Caco-2 (cell line): ENCODE results near the gene MAD1L1. TPM values are rescaled to one million over a fixed set of nuclear protein-coding genes. Genes with fewer than 3 reads are reported as not detected.

ENCODE experiments used
- BruUV-seq: library from RNA; stranded (reverse); fragments of 400-500 nt; replicated peaks from 2 replicates; lab custom pipeline; 2021; lab: Mats Ljungman, UMichigan
- CTCF ChIA-PET: fragments of 300-600 bp; sonication (Branson Sonifier 250); formaldehyde crosslinking; loops from one replicate; lab custom pipeline; 2022; ENCODE audit warnings: antibody characterized with exemption; lab: Charles Lee
- POLR2A ChIA-PET: fragments of 300-600 bp; sonication (Branson Sonifier 250); formaldehyde crosslinking; loops from one replicate; lab custom pipeline; 2022; ENCODE audit warnings: antibody characterized with exemption; lab: Charles Lee
- DNase-seq, 2 experiments: peaks; one replicate each; pipeline versions ENCODE4 v3.0.0 to v3.0.0-alpha.2; 2020 to 2022
- H3K27me3 ChIP-seq: replicated peaks from 2 replicates; pipeline ENCODE4 v1.6.0; 2011; ENCODE audit warnings: low read length; ENCODE audit not compliant: control insufficient read depth, insufficient read depth
- H3K36me3 ChIP-seq: 2 replicates; pipeline ENCODE4 v1.5.1; 2011; ENCODE audit warnings: low read length; ENCODE audit not compliant: control insufficient read depth, insufficient read depth
- H3K4me1 ChIP-seq: fragments of 250-450 bp; sonication (Bioruptor Pico); 2 replicates; pipeline ENCODE4 v1.5.1; 2020; ENCODE audit warnings: mild to moderate bottlenecking
- H3K4me3 ChIP-seq: 2 replicates; pipeline ENCODE4 v1.5.1; 2011; ENCODE audit warnings: low read depth, mild to moderate bottlenecking, control low read depth, low read length
- H3K9me3 ChIP-seq: fragments of 250-450 bp; sonication (Bioruptor Pico); 2 replicates; pipeline ENCODE4 v1.5.1; 2020; ENCODE audit warnings: mild to moderate bottlenecking, moderate library complexity
- H3K27ac Mint-ChIP-seq: one replicate; pipeline ENCODE4 v1.8.0; 2022; ENCODE audit warnings: mixed read lengths; ENCODE audit not compliant: unreplicated experiment
- H3K27me3 Mint-ChIP-seq: one replicate; pipeline ENCODE4 v1.8.0; 2022; ENCODE audit warnings: mixed read lengths; ENCODE audit not compliant: insufficient read depth, unreplicated experiment
- H3K36me3 Mint-ChIP-seq: one replicate; pipeline ENCODE4 v1.8.0; 2022; ENCODE audit warnings: mild to moderate bottlenecking, mixed read lengths; ENCODE audit not compliant: insufficient read depth, unreplicated experiment
- H3K4me1 Mint-ChIP-seq: one replicate; pipeline ENCODE4 v1.8.0; 2022; ENCODE audit warnings: low read depth, mixed read lengths; ENCODE audit not compliant: unreplicated experiment
- H3K4me3 Mint-ChIP-seq: one replicate; pipeline ENCODE4 v1.8.0; 2022; ENCODE audit warnings: mild to moderate bottlenecking, moderate library complexity, mixed read lengths; ENCODE audit not compliant: unreplicated experiment
- H3K9me3 Mint-ChIP-seq: one replicate; pipeline ENCODE4 v1.8.0; 2022; ENCODE audit warnings: mixed read lengths; ENCODE audit not compliant: unreplicated experiment
- intact Hi-C: fragments of 100-400 bp; cut with micrococcal nuclease; formaldehyde crosslinking; loops from one replicate; pipeline ENCODE4 v1.10.0; 2022; ENCODE audit not compliant: unreplicated experiment
- total RNA-seq: library from RNA; stranded (reverse); gene quantifications from 2 replicates; pipeline ENCODE4 v1.2.3, GENCODE V29; 2022
- TF ChIP-seq, protein P1 (sequence below), 2 experiments: fragments of 200-600 bp in 1 of 2; IDR thresholded peaks; 1 replicate in 1 of 2; 2 replicates in 1 of 2; pipeline versions ENCODE4 v1.5.1 to v1.8.0; 2011 to 2022; ENCODE audit warnings: antibody characterized with exemption in 1 of 2, control low read depth in 1 of 2, inconsistent platforms in 1 of 2, low read depth in 1 of 2, low read length in 1 of 2, mild to moderate bottlenecking in 1 of 2, moderate library complexity in 1 of 2; ENCODE audit not compliant: insufficient read depth in 1 of 2, severe bottlenecking in 1 of 2, unreplicated experiment in 1 of 2

Gene MAD1L1
- total RNA-seq, 1 experiment from 2014 or later = 58.6 TPM

DNA sequence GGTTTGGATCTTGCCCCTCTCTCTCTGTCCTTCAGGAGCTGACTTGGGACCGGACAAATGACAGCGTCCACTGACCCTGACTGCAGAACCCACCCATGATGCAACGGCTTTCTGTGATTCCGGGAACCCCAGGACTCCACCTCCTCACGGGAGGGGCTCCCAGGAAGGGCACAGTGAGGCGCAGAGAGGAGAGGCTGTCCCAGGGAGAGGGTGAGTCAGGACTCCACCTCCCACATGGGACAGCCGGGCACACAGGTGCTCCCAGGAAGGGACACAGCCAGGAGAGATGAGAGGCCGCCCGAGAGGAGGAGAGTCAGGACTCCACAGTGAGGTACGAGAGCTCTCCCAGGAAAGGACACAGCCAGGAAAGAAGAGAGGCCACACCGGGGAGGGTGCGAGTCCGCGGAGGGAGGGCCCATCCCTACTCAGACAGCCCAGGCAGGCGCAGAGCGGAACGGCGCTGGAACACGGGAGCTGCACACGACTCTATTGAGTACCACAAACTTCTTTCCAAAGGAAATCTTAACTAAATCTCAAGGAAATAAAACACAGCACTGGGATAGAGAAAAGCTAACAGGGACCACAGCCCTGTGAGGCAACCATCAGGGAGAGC is 162.5 kb downstream of the MAD1L1 start:
- H3K36me3 ChIP-seq = 0 out of 2 replicates have a peak, but pooled peaks cover 2% of the 10 kb centered on the region
- TF ChIP-seq, protein P1, sequence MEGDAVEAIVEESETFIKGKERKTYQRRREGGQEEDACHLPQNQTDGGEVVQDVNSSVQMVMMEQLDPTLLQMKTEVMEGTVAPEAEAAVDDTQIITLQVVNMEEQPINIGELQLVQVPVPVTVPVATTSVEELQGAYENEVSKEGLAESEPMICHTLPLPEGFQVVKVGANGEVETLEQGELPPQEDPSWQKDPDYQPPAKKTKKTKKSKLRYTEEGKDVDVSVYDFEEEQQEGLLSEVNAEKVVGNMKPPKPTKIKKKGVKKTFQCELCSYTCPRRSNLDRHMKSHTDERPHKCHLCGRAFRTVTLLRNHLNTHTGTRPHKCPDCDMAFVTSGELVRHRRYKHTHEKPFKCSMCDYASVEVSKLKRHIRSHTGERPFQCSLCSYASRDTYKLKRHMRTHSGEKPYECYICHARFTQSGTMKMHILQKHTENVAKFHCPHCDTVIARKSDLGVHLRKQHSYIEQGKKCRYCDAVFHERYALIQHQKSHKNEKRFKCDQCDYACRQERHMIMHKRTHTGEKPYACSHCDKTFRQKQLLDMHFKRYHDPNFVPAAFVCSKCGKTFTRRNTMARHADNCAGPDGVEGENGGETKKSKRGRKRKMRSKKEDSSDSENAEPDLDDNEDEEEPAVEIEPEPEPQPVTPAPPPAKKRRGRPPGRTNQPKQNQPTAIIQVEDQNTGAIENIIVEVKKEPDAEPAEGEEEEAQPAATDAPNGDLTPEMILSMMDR (IDR thresholded peaks at IDR 0.05; ENCODE audit: insufficient read depth in 1 of 2, low read depth in 1 of 2, low read length in 1 of 2, severe bottlenecking in 1 of 2, unreplicated experiment in 1 of 2) = no peak
- H3K9me3 ChIP-seq = no peaks in the 10 kb centered on the region
- POLR2A ChIA-PET = no interaction called here
- intact Hi-C loops = no loop called here
- no peaks in the 10 kb centered on the region for H3K4me1 ChIP-seq
- Mint-ChIP-seq H3K4me1 (no peaks in the 10 kb centered on the region), H3K27me3 (no peaks in the 10 kb centered on the region), H3K27ac (peak overlapping the region; percentile 30), H3K4me3 (no peak overlapping the region), H3K9me3 (no peaks in the 10 kb centered on the region), H3K36me3 (peaks cover 12% of the 10 kb centered on the region)
- no peaks in the 10 kb centered on the region for H3K27me3 ChIP-seq
- no peak overlapping the region for H3K4me3 ChIP-seq
- CTCF ChIA-PET = no interaction called here
- no peak for DNase-seq
- BruUV-seq = no TSS peak

DNA sequence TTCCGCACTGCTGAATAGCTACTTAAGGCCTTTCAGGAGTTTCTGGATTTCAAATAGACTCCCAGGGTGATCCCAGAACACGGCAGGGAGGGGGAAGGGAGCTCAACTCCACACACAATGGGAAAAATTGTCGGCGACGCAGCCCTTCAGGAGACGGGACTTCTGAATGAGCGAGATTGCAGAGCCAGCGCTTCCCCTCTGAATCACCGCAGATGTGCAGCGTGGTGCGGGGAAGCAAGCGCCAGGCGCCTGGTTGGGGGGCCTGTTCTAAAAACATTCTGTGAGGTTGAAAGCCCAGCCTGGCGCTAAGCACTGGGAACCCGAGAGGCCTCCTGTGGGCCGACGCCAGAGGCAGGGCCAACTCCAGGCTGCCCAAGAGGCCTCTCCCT is 163.3 kb downstream of the MAD1L1 start:
- no peaks in the 10 kb centered on the region for H3K27me3 Mint-ChIP-seq
- ChIA-PET CTCF (interaction anchor here (0.5 to 0.6 kb wide), 2 partner anchors 252 to 490 kb away, joined by 4 read pairs; no protein-coding TSS in a partner anchor), POLR2A (no interaction called here)
- DNase-seq = no peak
- Histone ChIP-seq H3K4me3 (no peak overlapping the region), H3K9me3 (no peaks in the 10 kb centered on the region), H3K36me3 (0 out of 2 replicates have a peak, but pooled peaks cover 2% of the 10 kb centered on the region), H3K4me1 (no peaks in the 10 kb centered on the region), H3K27me3 (no peaks in the 10 kb centered on the region)
- H3K27ac Mint-ChIP-seq = no peak overlapping the region
- H3K9me3 Mint-ChIP-seq = no peaks in the 10 kb centered on the region
- H3K36me3 Mint-ChIP-seq = peaks cover 12% of the 10 kb centered on the region
- H3K4me3 Mint-ChIP-seq = no peak overlapping the region
- BruUV-seq = no TSS peak
- H3K4me1 Mint-ChIP-seq = no peaks in the 10 kb centered on the region
- intact Hi-C loops = no loop called here
- TF ChIP-seq, protein P1 (IDR thresholded peaks at IDR 0.05; ENCODE audit: insufficient read depth in 1 of 2, low read depth in 1 of 2, low read length in 1 of 2, severe bottlenecking in 1 of 2, unreplicated experiment in 1 of 2) = no peak

GRCh38 chr7:2068693-2069471 is 163.9 kb downstream of the MAD1L1 start:
- Mint-ChIP-seq H3K27ac (no peak overlapping the region), H3K9me3 (no peaks in the 10 kb centered on the region), H3K27me3 (no peaks in the 10 kb centered on the region), H3K4me1 (no peaks in the 10 kb centered on the region), H3K4me3 (no peak overlapping the region), H3K36me3 (peaks cover 15% of the 10 kb centered on the region)
- POLR2A ChIA-PET = no interaction called here
- H3K36me3 ChIP-seq = 0 out of 2 replicates have a peak, but pooled peaks cover 2% of the 10 kb centered on the region
- TF ChIP-seq, protein P1 (IDR thresholded peaks at IDR 0.05; ENCODE audit: insufficient read depth in 1 of 2, low read depth in 1 of 2, low read length in 1 of 2, severe bottlenecking in 1 of 2, unreplicated experiment in 1 of 2) = peak in 1 of 2 experiments; percentile 7
- H3K27me3 ChIP-seq = no peaks in the 10 kb centered on the region
- no peaks in the 10 kb centered on the region for H3K9me3 ChIP-seq
- no peak overlapping the region for H3K4me3 ChIP-seq
- no peaks in the 10 kb centered on the region for H3K4me1 ChIP-seq
- CTCF ChIA-PET = interaction anchor here (0.5 to 1.0 kb wide), 3 partner anchors 251 to 491 kb away, joined by 4 read pairs; no protein-coding TSS in a partner anchor
- DNase-seq = no peak
- no TSS peak for BruUV-seq
- intact Hi-C loops = no loop called here
